Amygdala (tissue), 56 donors: Measurements from ENCODE around the gene TNC.
A peak's percentile ranks its signal among the peaks of the same experiment; 100 is the strongest.
"Not testable (repeated sequence)": the region's sequence is repeated elsewhere in the genome, so short reads cannot be mapped to it uniquely, and the experiment has no call there.

ENCODE experiments used
- DNase-seq, 56 donors: peaks; one replicate each; lab custom pipeline; 2025; lab: John Stamatoyannopoulos, UW

The TNC gene

GRCh38 chr9:115135821-115136778, 18.1 kb upstream of the TNC start:
- DNase-seq, result no peak

GRCh38 chr9:115134941-115135340, 17.0 kb upstream of the TNC start:
- DNase-seq, result no peak

- no peak for DNase-seq
Observed at GRCh38 chr9:115133649-115134048, 15.7 kb upstream of the TNC start.

- DNase-seq, result no peak
Observed at GRCh38 chr9:115132648-115133047, 14.7 kb upstream of the TNC start.

GRCh38 chr9:115130176-115130575, 12.2 kb upstream of the TNC start:
- DNase-seq, result no peak

- DNase-seq, result not testable (repeated sequence)
Observed at GRCh38 chr9:115128726-115129125, 10.8 kb upstream of the TNC start.

- DNase-seq, result no peak
Observed at GRCh38 chr9:115127191-115127817, 9.3 kb upstream of the TNC start.

GRCh38 chr9:115126404-115126803, 8.4 kb upstream of the TNC start:
- no peak for DNase-seq

GRCh38 chr9:115122937-115123336, 5.0 kb upstream of the TNC start:
- DNase-seq, result no peak

- no peak for DNase-seq
Observed at GRCh38 chr9:115121181-115121580, 3.2 kb upstream of the TNC start.

- DNase-seq, result peak in 12 of 56 donors; percentile 4 to 56 (median 14)
Observed at GRCh38 chr9:115118879-115119218, 892 bp upstream of the TNC start.

GRCh38 chr9:115116421-115117284, 1.3 kb downstream of the TNC start:
- DNase-seq, result no peak

- DNase-seq, result no peak
Observed at GRCh38 chr9:115115924-115116323, 2.0 kb downstream of the TNC start.

GRCh38 chr9:115115117-115115880, 2.7 kb downstream of the TNC start:
- no peak for DNase-seq

GRCh38 chr9:115114546-115114945, 3.4 kb downstream of the TNC start:
- no peak for DNase-seq

- DNase-seq, result no peak
Observed at GRCh38 chr9:115114084-115114483, 3.9 kb downstream of the TNC start.

- DNase-seq, result no peak
Observed at GRCh38 chr9:115111874-115112273, 6.1 kb downstream of the TNC start.

- no peak for DNase-seq
Observed at GRCh38 chr9:115109486-115109885, 8.5 kb downstream of the TNC start.

- DNase-seq, result no peak
Observed at GRCh38 chr9:115107701-115108100, 10.3 kb downstream of the TNC start.

- DNase-seq, result no peak
Observed at GRCh38 chr9:115106642-115107041, 11.3 kb downstream of the TNC start.
